Frontal cortex (tissue), 4 donors: Measurements from ENCODE around the gene FRMD8. TPM values are rescaled to one million over a fixed set of nuclear protein-coding genes. Genes with fewer than 3 reads are reported as not detected.
"Not testable (repeated sequence)": the region's sequence is repeated elsewhere in the genome, so short reads cannot be mapped to it uniquely, and the experiment has no call there.

Experiments
- DNase-seq, 2 donors: peaks; one replicate each; pipeline ENCODE4 v3.0.0; 2012; ENCODE audit warnings: low spot score in 2 of 2
- FAIRE-seq: peaks from 2 replicates; lab custom pipeline; 2012; peaks lifted over from hg19 to GRCh38; lab: Jason Lieb, UNC
- total RNA-seq: library from RNA; depleted of rRNA; stranded (reverse); fragments of >200 nt; gene quantifications from one replicate; pipeline ENCODE4 v1.2.3, GENCODE V29; 2014
- donor health status: control.
- donor health status: control.
- donor health status: control.

Gene FRMD8
- total RNA-seq, 1 donor from 2014 or later, result 8.2 TPM

DNA sequence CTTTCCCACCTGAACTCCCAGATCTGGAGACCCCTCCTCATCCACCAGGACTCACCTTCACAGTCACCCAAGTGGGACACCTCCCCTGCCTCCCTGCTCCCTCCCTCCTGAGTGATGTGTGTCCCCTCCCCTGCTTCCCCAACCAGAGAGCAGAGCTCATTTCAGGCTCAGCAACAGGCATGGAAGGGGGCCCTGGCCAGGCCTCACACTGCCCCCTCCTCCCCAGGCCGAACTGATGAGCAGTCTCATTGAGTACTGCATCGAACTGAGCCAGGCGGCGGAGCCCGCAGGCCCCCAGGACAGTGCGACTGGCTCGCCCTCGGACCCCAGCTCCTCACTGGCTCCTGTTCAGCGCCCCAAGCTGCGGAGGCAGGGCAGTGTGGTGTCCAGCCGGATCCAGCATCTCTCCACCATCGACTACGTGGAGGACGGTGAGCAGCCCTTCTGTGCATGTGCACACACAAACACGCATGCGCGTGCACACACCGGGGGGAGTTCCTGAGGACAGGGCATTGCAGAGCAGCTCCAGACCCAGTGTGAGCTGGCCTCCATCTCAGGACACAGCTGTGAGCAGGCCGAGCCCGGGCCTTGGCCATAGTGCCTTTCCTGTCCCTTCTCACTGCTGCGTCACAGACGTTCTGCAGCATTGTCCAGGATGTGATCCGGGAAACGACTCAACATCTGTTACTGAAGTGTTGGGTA, 18.4 kb downstream of the FRMD8 start:
- FAIRE-seq, result no peak
- no peak for DNase-seq

DNA sequence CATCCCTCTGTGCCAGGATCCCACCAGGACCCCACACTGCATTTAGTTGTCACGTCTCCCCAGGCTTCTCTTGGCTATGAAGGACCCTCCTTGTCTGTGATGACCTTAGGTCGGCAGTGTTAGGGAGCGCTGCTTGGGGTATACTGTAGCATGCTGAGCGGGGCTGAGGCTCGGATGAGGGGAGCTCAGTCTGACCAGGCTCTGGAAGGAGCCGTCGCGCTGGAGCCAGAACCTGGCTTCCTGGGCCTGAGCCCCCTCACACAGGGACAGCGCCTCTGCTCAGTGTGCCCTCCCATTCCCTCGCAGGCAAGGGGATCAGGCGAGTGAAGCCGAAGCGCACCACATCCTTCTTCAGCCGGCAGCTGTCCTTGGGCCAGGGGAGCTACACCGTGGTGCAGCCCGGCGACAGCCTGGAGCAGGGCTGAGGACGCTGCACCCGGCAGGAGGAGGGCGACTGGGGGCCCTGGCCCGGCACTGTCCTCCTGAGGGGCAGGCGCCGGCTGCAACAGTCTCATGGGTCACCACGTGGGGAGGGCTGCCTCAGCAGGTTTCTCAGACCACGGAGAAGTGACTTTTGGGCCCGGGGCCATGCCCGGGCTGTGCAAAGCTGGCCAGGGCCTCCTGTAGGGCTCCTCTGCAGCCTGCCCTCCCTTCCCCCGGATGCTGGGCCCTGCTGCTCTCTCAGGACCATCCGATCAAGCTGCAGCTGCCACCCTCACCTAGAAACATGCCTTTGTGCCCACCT, 24.7 kb downstream of the FRMD8 start:
- DNase-seq (no peak), FAIRE-seq (no peak)

DNA sequence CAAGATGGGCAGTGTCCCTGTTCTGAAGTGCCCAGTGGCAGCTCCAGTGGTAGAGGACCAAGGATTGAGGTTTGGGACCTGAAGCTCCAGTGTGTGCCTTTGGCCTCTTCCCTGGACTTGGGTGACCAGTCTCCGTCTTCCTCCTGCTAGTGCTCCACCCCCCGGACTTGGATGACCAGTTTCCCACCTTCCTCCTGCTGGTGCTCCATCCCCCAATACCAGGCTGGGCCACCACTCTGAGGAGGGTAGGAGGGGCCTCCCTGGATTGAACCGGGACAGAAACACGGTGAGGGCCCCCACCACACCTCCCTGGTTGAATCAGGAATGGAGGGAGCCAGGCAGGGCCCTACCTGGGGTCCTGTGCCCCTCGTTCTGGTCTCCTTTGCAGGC, 25.2 kb downstream of the FRMD8 start:
- DNase-seq (no peak), FAIRE-seq (no peak)

DNA sequence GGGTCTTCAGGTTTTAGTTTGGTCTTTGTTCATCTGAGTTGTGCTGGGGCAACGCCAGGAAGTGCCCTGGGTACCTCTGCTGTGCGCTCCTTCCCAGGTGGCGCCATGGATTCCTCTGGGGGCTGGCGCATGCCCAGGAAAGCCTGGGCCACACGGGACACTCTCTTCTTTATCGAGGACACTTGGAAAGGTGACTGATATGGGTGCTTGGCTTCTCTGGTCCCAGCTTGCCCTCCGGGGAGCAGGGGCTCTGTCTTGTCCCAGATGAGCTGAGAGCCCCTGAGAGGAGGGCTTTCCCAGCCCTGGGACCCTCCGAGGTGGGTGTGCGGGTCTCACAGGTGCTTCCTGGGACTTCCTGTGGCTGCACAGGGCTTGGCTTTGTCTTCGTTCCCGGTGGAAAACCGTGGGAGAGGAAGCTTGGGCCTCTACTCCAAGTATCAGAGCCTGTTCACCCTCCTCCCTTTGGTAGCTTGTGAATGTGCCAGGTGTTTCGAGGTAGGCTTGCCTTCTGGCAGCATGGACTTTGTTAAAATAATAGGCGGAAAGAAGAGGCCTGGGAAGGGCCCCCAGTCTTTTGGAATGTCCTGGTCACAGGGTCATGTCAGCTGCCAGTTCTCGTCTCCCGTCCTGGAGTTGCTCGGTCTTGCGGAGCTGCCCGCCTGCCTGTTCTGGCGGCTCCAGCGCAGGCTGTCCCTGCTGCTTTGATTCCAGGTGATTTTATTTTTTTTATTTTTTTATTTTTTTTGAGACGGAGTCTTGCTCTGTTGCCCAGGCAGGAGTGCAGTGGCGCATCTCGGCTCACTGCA, 26.0 kb downstream of the FRMD8 start:
- no peak for FAIRE-seq
- DNase-seq, result no peak

DNA sequence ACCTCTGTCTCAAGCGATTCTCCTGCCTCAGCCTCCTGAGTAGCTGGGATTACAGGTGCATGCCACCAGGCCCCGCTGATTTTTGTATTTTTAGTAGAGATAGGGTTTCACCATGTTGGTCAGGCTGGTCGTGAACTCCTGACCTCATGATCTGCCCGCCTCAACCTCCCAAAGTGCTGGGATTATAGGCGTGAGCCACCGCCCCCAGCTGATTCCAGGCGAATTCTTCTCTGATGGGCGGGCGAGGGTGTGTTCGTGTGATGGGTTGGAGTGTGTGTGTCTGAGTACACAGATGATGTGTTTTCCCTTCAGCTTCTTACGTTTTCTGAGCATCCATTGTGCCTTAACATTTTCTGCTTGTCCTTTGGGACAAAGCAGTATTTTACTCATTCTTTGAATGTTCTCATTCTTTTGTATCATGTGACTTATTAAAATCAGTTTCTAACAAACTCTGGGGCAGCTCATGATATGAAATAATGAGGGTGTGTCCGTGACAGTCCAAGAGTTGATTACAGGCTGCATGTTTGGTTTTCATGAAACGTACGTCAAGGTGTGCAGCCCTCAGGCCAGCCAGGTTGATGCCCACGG, 26.7 kb downstream of the FRMD8 start:
- not testable (repeated sequence) for FAIRE-seq

DNA sequence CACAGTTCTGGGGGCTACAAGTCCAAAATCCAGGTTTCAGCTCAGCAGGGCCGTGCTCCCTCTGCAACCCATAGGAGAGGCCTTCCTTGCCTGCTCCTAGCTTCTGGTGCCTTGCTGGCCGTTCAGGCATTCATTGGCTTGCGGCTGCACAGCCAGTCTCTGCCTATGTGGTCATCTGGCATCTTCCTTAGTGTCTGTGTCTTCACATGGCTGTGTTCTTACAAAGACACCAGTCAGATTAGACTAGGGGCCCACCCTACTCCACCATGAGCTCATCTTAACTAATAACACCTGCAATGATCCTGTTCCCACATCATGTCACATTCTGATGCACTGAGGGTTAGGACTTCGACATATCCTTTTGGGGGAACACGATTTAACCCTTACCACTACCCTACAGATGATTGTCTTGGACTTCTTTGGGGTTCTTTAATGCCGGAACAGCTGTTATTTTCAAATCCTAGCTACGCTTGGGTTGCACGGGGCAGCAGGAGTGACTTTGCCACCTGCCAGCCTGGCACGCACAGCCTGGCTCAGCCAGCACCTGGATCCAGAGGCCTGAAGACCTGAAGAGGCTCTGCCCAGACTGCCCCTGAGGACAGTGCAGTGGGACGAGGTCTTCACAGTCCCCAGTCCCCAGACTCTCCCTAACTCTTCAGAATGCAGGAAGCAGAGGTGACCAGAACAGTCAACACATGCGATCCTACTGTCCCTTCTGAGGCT, 28.5 kb downstream of the FRMD8 start:
- FAIRE-seq (no peak), DNase-seq (peak in 1 of 2 donors; percentile 24)

More for the DNA sequence above, 26.7 kb downstream of the FRMD8 start:
- not testable (repeated sequence) for DNase-seq

DNA sequence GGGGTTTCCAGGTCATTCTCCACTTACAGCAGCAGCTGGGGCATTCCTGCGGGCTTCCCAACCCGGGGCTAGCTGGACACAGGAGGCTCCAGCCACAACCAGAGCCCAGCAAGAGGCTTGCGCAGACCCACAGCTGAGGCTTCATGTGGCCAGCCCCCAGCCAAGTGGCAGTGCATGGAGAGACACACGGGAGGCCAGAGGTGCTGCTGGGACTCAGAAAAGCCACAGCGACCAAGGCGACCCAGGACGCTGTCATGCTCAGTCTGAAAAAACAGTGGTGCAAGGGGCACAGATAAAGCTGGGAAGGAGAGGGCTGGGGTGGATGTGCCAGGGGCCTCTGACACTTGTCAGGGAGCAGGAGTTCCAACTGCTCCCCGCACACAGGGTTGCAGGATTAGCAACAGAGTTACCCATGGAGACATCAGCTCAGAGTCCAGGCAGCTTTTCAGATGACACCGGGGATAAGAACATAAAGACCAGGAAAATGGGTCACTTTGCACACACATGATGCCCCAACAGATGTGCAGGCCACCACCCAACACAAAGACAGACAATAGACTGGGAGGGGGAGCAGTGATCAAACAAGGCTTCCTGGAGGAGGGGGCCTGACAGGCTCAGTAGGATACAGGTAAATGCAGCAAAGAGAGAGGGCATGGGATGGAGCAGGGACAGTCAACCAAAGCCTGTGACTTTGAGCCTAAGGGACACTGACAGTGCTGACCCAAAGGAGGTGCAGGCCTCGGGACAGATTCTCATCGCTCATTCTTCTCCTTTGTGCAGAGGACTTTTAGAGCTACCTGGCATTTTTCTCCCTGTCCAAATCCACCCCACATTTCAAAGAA, 29.3 kb downstream of the FRMD8 start:
- FAIRE-seq, result no peak
- DNase-seq, result no peak

DNA sequence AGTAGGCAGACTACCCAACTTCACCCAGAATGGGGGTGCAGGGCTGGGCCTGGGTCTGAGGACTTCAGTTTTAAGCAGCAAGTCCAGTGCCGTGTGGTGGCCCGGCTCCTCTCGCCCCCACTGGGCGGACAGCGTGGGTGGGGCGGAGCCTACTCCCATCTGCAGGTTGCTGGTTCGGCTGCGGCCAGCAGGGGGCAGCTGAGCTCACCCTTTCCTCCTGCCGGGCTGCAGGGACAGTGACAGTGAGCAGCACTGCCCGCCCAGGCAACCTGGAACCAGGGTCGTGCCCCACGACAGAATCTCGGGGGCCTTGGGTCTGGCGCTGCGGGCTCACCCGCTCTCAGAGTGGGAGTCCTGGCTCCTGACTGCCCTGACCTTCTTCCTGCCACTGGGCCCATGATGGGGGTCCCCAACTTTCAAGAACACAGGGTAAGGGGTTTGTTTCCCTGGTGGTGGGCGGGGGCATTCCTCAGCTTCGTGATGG, 29.9 kb downstream of the FRMD8 start:
- DNase-seq (peak; percentile 84 to 91), FAIRE-seq (no peak)

DNA sequence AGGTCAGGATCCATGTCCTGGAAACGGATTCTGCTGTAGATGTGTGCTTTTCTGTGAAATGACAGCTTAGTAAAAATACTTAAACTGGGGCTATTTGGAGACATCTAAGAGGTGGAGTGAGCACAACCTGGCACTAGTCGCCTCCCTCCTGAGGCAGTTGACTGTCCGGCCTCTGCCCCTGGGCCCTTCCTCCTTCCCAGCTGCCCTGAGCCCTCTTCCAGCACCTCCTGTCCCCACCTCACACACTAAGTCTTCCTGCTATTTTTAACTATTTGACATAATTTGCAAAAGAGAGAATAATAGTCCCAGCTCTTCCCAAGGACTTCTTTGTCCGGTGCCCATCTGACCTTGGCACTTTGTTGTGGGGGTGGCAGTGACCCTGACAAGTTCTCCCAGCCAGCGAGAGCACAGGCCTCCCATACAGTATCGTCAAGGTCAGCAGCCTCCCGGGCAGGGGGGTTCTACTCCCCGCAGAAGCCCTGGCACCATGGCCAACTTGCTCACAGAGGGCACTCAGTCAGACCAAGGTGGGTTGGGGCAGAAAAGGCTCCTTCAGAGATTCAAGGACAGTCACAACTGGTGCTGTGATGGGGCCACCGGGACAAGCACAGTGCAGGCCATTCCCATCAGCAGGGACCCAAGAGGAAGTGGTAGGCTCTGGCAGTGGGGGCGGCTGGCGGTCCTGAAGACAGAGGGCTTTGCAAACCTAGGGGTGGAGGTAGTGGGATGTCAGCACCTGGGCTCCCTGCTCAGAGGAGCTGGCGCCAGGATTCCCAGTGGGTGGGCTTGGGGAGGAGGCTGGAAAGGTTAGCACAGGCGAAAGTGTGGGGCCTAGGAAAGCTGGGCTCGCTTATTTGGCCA, 30.6 kb downstream of the FRMD8 start:
- FAIRE-seq (no peak), DNase-seq (peak in 1 of 2 donors; percentile 30)

DNA sequence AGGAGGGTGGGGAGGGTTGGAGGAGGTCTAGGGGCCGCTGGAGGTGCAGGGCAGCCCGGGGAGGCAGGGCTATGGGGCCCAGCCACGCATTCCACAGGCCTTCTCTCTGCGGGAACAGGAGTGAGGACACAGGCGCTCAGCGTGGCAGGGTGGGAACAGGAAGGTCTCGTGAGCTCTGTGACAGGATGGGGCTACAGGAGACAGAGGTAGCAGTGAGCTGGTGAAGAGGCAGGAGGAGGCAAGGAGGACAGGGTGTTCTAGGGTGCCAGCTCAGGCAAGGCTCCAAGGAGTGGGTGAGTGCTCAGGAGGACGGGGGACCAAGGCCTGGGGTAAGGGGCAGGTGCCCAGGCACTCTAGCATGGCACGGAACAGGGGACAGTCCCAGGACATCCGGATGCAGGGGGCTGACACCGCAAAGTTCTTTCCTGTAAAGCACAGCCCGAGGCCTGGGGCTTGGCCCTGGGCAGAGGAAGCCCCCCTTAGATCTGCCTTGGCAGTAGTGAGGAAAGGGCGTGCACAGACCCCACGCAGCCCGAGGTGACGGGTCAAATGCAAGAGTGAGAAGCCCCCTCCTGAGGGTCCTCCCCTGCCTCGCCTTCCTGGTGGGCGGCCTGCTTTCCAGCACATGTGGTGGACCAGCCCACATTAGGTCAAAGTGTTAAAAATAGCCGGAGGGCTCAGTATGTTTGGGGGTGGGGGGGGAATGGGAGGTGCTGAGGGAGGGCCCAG, 31.4 kb downstream of the FRMD8 start:
- FAIRE-seq (no peak), DNase-seq (no peak)

DNA sequence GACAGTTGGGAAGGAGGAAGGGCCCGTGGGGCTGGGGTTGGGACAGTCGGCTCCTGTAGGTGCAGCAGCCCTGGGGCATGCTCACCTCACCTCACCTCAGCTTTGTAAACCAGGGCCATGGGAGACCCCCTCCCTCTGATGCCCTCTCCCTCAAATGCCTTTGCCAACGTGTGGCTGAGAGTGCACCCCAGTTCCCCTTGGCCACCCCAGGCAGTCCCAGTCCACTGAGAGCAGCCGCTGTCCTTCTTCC, 31.9 kb downstream of the FRMD8 start:
- FAIRE-seq (no peak), DNase-seq (no peak)

DNA sequence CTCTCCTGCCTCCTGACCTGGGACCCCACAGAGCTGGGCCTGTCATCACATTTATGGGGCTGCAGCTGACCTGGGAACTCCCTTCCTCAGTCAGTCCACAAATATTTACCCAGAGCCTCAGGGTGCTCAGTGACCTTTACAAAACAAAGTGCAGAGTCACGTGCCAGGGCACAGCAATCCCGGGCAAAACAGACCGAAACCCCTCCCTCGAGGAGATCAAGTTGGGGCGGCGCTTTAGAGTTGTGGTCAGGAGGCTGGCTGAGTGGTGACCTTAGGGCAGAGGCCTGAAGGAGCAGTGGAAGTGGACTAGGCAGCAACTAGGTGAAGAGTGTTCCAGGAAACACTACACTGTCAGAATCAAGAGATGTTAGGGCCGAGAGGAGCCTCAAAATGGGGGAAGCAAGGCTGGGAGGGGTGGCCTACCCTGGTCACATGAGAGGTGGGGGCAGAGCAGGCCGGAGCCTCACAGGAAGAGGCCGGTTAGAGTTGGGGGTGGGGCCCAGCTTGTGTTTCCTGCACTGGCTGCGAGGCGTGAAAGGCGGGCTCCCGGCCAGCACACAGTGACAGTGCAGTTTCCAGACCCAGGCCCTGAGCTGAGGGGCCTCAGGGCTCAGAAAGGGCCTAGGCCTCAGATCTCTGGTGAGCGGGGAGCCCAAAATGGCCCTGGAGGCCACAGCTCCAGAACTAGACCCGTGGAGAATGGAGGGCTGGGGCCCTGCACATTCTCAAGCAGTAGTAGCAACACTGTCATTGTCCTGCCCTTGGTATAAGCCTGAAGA, 32.4 kb downstream of the FRMD8 start:
- no peak for FAIRE-seq
- DNase-seq, result peak; percentile 74 to 77

DNA sequence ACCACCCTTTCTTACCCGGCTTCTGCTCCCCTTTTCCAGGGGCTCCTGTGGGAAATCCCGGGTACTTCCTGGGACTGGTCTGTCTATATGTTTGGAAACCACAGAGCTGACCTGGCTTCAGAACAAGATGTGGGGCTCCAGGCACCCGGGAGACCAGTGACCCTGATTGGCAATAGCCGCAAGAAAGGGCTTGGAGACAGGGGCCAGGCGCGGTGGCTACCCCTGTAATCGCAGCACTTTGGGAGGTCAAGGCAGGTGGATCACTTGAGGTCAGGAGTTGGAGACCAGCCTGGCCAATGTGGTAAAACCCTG, 33.0 kb downstream of the FRMD8 start:
- no peak for DNase-seq
- no peak for FAIRE-seq

DNA sequence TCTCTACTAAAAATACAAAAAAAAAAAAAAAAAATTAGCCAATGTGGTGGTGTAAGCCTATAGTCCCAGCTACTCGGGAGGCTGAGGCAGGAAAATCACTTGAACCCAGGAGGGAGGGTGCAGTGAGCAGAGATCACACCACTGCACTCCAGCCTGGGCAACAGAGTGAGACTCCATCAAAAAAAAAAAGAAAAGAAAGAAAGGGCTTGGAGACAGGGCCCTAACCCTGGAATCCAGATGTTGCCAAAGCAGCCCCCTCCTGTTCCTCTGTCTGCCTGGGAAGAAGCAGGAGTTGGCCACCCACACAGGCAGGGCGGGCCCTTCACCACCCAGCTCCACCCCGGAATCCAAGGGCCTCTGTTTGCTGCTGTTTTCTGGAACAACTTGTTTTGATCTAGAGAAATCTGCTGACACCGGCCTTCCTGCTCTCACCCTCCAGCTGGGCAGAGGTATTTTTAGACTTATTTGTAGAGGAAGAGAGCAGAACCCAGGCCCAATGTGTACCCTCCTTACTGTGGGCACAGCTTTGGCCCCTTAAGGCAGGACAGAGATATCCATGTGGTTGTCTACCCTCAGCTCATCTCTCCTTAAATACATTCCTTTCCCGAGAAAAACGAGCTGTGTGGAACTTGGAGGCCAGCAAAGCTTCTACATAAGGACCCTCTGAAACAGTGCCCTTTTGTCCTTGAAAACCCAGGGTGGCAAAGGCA, 33.5 kb downstream of the FRMD8 start:
- DNase-seq (peak; percentile 68 to 69), FAIRE-seq (no peak)

DNA sequence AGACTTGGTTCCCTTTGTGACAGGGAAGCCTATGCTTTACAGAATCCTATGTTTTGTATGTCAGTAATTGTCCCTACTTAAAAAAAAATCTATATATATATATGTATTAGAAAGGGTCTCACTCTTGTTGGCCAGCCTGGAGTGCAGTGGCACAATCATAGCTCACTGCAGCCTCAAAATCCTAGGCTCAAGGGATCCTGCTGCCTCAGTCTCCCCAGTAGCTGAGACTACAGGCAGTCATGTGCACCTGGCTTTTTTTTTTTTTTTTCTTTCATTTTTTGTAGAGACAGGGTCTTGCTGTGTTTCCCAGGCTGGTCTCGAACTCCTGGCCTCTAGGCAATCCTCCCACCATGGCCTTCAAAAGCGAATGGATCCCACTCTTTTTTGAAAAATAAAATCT, 34.1 kb downstream of the FRMD8 start:
- FAIRE-seq, result no peak
- no peak for DNase-seq
